GM12878 (cell line): Measurements from ENCODE around the gene ARPC5L. TPM values are rescaled to one million over a fixed set of nuclear protein-coding genes. Genes with fewer than 3 reads are reported as not detected.

Experiments
- ATAC-seq: fragments of 200-7000 bp; cut with Tn5 transposase; 3 replicates; pipeline ENCODE4 v1.9.1; 2020; ENCODE audit warnings: mild to moderate bottlenecking, moderate library complexity
- BruUV-seq: library from RNA; stranded (reverse); fragments of 400-500 nt; replicated peaks from 2 replicates; lab custom pipeline; 2021; lab: Mats Ljungman, UMichigan
- CTCF ChIA-PET: fragments of 300-600 bp; sonication (Branson Sonifier 250); formaldehyde crosslinking; extraction: SDS; loops from one replicate; lab custom pipeline; 2021; ENCODE audit warnings: inconsistent platforms; lab: Yijun Ruan, JAX
- POLR2A ChIA-PET: fragments of 350-600 bp; formaldehyde crosslinking; extraction: SDS; loops from one replicate; lab custom pipeline; 2021; ENCODE audit warnings: inconsistent platforms; lab: Charles Lee
- RAD21 ChIA-PET: fragments of 300-600 bp; sonication (Branson Sonifier 250); formaldehyde crosslinking; loops from one replicate; lab custom pipeline; 2023; ENCODE audit warnings: antibody characterized with exemption; ENCODE audit not compliant: unreplicated experiment; lab: Charles Lee
- SMC1A ChIA-PET: fragments of 300-600 bp; sonication (Branson Sonifier 250); formaldehyde crosslinking; loops from one replicate; lab custom pipeline; 2023; ENCODE audit not compliant: unreplicated experiment, uncharacterized antibody; lab: Charles Lee
- DNase-seq: peaks from one replicate; pipeline ENCODE4 v3.0.0-alpha.2; 2011; ENCODE audit warnings: low read depth, low spot score
- FAIRE-seq: peaks from 3 replicates; lab custom pipeline; 2011; peaks lifted over from hg19 to GRCh38; lab: Jason Lieb, UNC
- H2AFZ ChIP-seq: 2 replicates; pipeline ENCODE4 v1.6.0; 2011; ENCODE audit warnings: low read depth, low read length, control low read depth; ENCODE audit not compliant: control insufficient read depth
- H3K27ac ChIP-seq: 2 replicates; pipeline ENCODE4 v1.5.1; 2011; ENCODE audit warnings: control low read depth; ENCODE audit not compliant: control insufficient read depth, insufficient read depth
- H3K27me3 ChIP-seq, 2 experiments: replicated peaks in 1 of 2; 2 replicates each; pipeline versions ENCODE4 v1.6.0 to v1.6.1; 2011; ENCODE audit warnings: low read length in 1 of 2; ENCODE audit not compliant: control insufficient read depth in 2 of 2, insufficient read depth in 2 of 2
- H3K36me3 ChIP-seq, 2 experiments: 2 replicates each; pipeline ENCODE4 v1.5.1; 2011; ENCODE audit warnings: low read length in 1 of 2; ENCODE audit not compliant: control insufficient read depth in 2 of 2, insufficient read depth in 2 of 2
- H3K4me1 ChIP-seq: 2 replicates; pipeline ENCODE4 v1.6.1; 2011; ENCODE audit warnings: mild to moderate bottlenecking, low read length, moderate library complexity, mixed read lengths; ENCODE audit not compliant: control insufficient read depth, insufficient read depth
- H3K4me2 ChIP-seq: 2 replicates; pipeline ENCODE4 v1.6.0; 2011; ENCODE audit warnings: control low read depth; ENCODE audit not compliant: control insufficient read depth, insufficient read depth
- H3K4me3 ChIP-seq: fragments of 200-600 bp; sonication (generic); 2 replicates; pipeline ENCODE4 v1.5.1; 2016
- H3K79me2 ChIP-seq: 2 replicates; pipeline ENCODE4 v1.6.0; 2011; ENCODE audit warnings: low read length; ENCODE audit not compliant: control insufficient read depth, insufficient read depth
- H3K9ac ChIP-seq: 2 replicates; pipeline ENCODE4 v1.8.0; 2011; ENCODE audit warnings: low read length, control low read depth, mixed read lengths; ENCODE audit not compliant: control insufficient read depth, insufficient read depth
- H3K9me3 ChIP-seq: replicated peaks from 3 replicates; pipeline ENCODE4 v1.5.1; 2011; ENCODE audit warnings: mild to moderate bottlenecking, low read length; ENCODE audit not compliant: control insufficient read depth, insufficient read depth
- H4K20me1 ChIP-seq: 2 replicates; pipeline ENCODE4 v1.6.0; 2011; ENCODE audit not compliant: control insufficient read depth, insufficient read depth
- ATF7 ChIP-seq: fragments of 450-650 bp; IDR thresholded peaks from 2 replicates; pipeline ENCODE4 v1.6.1; 2016; ENCODE audit warnings: low read depth, mild to moderate bottlenecking
- CBFB ChIP-seq: IDR thresholded peaks from 2 replicates; pipeline ENCODE4 v1.6.1; 2016; ENCODE audit warnings: antibody characterized with exemption, low read depth
- HCFC1 ChIP-seq: fragments of 150-350 bp; IDR thresholded peaks from 2 replicates; pipeline ENCODE4 v1.6.1; 2014; ENCODE audit warnings: low read length
- KDM1A ChIP-seq: fragments of 200-600 bp; sonication (generic); IDR thresholded peaks from 2 replicates; pipeline ENCODE4 v1.6.1; 2016; ENCODE audit warnings: borderline replicate concordance
- MEF2A ChIP-seq: IDR thresholded peaks from 2 replicates; pipeline ENCODE4 v1.6.1; 2011; ENCODE audit warnings: low read depth, mild to moderate bottlenecking, low read length, moderate library complexity; ENCODE audit not compliant: insufficient read depth
- NBN ChIP-seq: fragments of 450-650 bp; IDR thresholded peaks from 2 replicates; pipeline ENCODE4 v1.6.1; 2016
- NFIC ChIP-seq: IDR thresholded peaks from 2 replicates; pipeline ENCODE4 v1.6.1; 2012; ENCODE audit warnings: low read depth, mild to moderate bottlenecking, inconsistent platforms, low read length, moderate library complexity
- NFYB ChIP-seq: IDR thresholded peaks from 2 replicates; pipeline ENCODE4 v1.6.1; 2011; ENCODE audit warnings: low read depth, mild to moderate bottlenecking, low read length, improper control_type of control experiment, moderate library complexity; ENCODE audit not compliant: insufficient read depth
- POU2F2 ChIP-seq: IDR thresholded peaks from 3 replicates; pipeline ENCODE4 v1.6.1; 2011; ENCODE audit warnings: low read depth, mild to moderate bottlenecking, low read length, borderline replicate concordance
- RBBP5 ChIP-seq: fragments of 200-600 bp; sonication (generic); conservative IDR thresholded peaks from 2 replicates; pipeline ENCODE4 v1.6.1; 2016
- SPI1 ChIP-seq: IDR thresholded peaks from 2 replicates; pipeline ENCODE4 v1.6.1; 2011; ENCODE audit warnings: low read depth, mild to moderate bottlenecking, low read length, moderate library complexity, borderline replicate concordance; ENCODE audit not compliant: insufficient read depth
- SUPT20H ChIP-seq: IDR thresholded peaks from 2 replicates; pipeline ENCODE4 v1.6.1; 2011; ENCODE audit warnings: low read depth, mild to moderate bottlenecking, low read length, moderate library complexity, borderline replicate concordance; ENCODE audit not compliant: control insufficient read depth
- USF1 ChIP-seq: IDR thresholded peaks from 2 replicates; pipeline ENCODE4 v1.6.1; 2011; ENCODE audit warnings: borderline replicate concordance, low read depth, mild to moderate bottlenecking, moderate library complexity, mixed read lengths, low read length; ENCODE audit not compliant: insufficient read depth; ENCODE audit errors: extremely low read length
- ZNF24 ChIP-seq: fragments of 450-650 bp; IDR thresholded peaks from 2 replicates; pipeline ENCODE4 v1.6.1; 2017; ENCODE audit warnings: antibody characterized with exemption, mild to moderate bottlenecking
- ZNF687 ChIP-seq: fragments of 450-650 bp; IDR thresholded peaks from 2 replicates; pipeline ENCODE4 v1.6.1; 2017; ENCODE audit warnings: mild to moderate bottlenecking, moderate library complexity
- WGBS: methylation state at CpG from one replicate; pipeline ENCODE4 v1.1.6; 2016; ENCODE audit warnings: low lambda C conversion rate; ENCODE audit not compliant: insufficient replicate concordance, insufficient coverage; ENCODE audit errors: missing lambda C conversion rate; 5-methylcytosine and 5-hydroxymethylcytosine counted together
- in situ Hi-C: fragments of 300-500 bp; cut with MboI; formaldehyde crosslinking; loops from 9 replicates; pipeline ENCODE4 v1.14.3; 2018; ENCODE audit warnings: mixed read lengths
- intact Hi-C: fragments of 100-400 bp; cut with micrococcal nuclease; formaldehyde crosslinking; loops from one replicate; pipeline ENCODE4 v1.14.2; 2022; ENCODE audit not compliant: unreplicated experiment
- polyA plus RNA-seq, 11 experiments: library from polyadenylated mRNA; depleted of rRNA in 4 of 11; unstranded in 6 of 11; stranded (reverse) in 5 of 11; fragments of >200 nt; fragmentation: Nextera tagmentation in 4 of 11; fragmentation: Illumina TruSeq in 1 of 11; extraction: Ambion mirVana in 4 of 11; extraction: Trizol in 1 of 11; gene quantifications; 1 replicate in 1 of 11; 2 replicates in 10 of 11; pipeline versions ENCODE4 v1.2.1 to v1.2.3, GENCODE V29; 2011 to 2016; ENCODE audit warnings: inconsistent platforms in 2 of 11, missing spikeins in 2 of 11, low read depth in 1 of 11
- total RNA-seq, 4 experiments: library from RNA; depleted of rRNA in 3 of 4; stranded (reverse); fragments of >200 nt in 3 of 4; fragmentation: Illumina TruSeq in 1 of 4; extraction: Trizol in 1 of 4; gene quantifications; 2 replicates each; pipeline versions ENCODE4 v1.2.1 to v1.2.3, GENCODE V29; 2013 to 2021

Gene ARPC5L
- total and polyA plus RNA-seq, 10 of the 15 experiments (the other 5 are each of a cell fraction or from before 2014, with no cell fraction given), result 42.3 to 207 (median 104) TPM

- no peak overlapping the region for H3K4me3 ChIP-seq
- no TSS peak for BruUV-seq
- intact Hi-C loops, result no loop called here
- ATAC-seq (no peak), FAIRE-seq (no peak)
- H3K27ac ChIP-seq, result no peak overlapping the region
- POLR2A ChIA-PET, result interaction anchor here (0.5 kb wide), 1 partner anchor 1651 kb away, joined by 8 read pairs; no protein-coding TSS in a partner anchor
- H3K4me1 ChIP-seq, result no peaks in the 10 kb centered on the region
- RAD21 ChIA-PET, result interaction anchor here (0.6 kb wide), 1 partner anchor 14 kb away, joined by 3 read pairs; no protein-coding TSS in a partner anchor
- H2AFZ ChIP-seq, result no peak overlapping the region
- H4K20me1 ChIP-seq, result no peaks in the 10 kb centered on the region
- H3K36me3 ChIP-seq, result peaks cover 11 to 32% of the 10 kb centered on the region in 2 experiments
- H3K79me2 ChIP-seq, result no peaks in the 10 kb centered on the region
- no peak overlapping the region for H3K9ac ChIP-seq
- TF ChIP-seq ATF7 (no peak), HCFC1 (no peak), SPI1 (no peak), KDM1A (no peak), NBN (no peak), POU2F2 (no peak), SUPT20H (no peak), NFYB (no peak), ZNF24 (no peak), USF1 (no peak), MEF2A (no peak), CBFB (no peak), RBBP5 (no peak), NFIC (no peak), ZNF687 (no peak)
- TF ChIP-seq, all 136 proteins: peak for 0
- H3K9me3 ChIP-seq, result no peaks in the 10 kb centered on the region
- SMC1A ChIA-PET, result no interaction called here
- CTCF ChIA-PET, result interaction anchor here (0.7 kb wide), 1 partner anchor 312 kb away, joined by 3 read pairs; no protein-coding TSS in a partner anchor
- DNase-seq, result no peak
- no peaks in the 10 kb centered on the region for H3K27me3 ChIP-seq
- in situ Hi-C loops, result no loop called here
- no peak overlapping the region for H3K4me2 ChIP-seq
- WGBS, result 99% methylated on average over 9 of the region's 10 CpGs
Measured at GRCh38 chr9:124886461-124886860, 24.5 kb downstream of the ARPC5L start.
